Stimulated activated CD4-positive, alpha-beta T cell treated with anti-CD3 and anti-CD28 coated beads, Interleukin-1b, Interleukin-23, amount 100 ng/mL, for 24 hours (primary cell): ENCODE measurements around the gene FAN1.

Experiments used
- DNase-seq, 4 experiments: peaks; one replicate each; pipeline ENCODE4 v3.0.0-alpha.2; 2020; ENCODE audit warnings: low read depth in 4 of 4, low spot score in 1 of 4

FAN1 gene

GRCh38 chr15:30954674-30955073, 51.0 kb downstream of the FAN1 start:
- no peak for DNase-seq

- DNase-seq: no peak
Measured at GRCh38 chr15:30956216-30957124, 52.8 kb downstream of the FAN1 start.

GRCh38 chr15:30958219-30958618, 54.5 kb downstream of the FAN1 start:
- DNase-seq: no peak

- DNase-seq: no peak
Measured at GRCh38 chr15:30962079-30962478, 58.4 kb downstream of the FAN1 start.

- no peak for DNase-seq
Measured at GRCh38 chr15:30962659-30963058, 58.9 kb downstream of the FAN1 start.

- DNase-seq: no peak
Measured at GRCh38 chr15:30963681-30964080, 60.0 kb downstream of the FAN1 start.

- no peak for DNase-seq
Measured at GRCh38 chr15:30969724-30970123, 66.0 kb downstream of the FAN1 start.

- DNase-seq: no peak
Measured at GRCh38 chr15:30973379-30973778, 69.7 kb downstream of the FAN1 start.

GRCh38 chr15:30974112-30974511, 70.4 kb downstream of the FAN1 start:
- DNase-seq: no peak

GRCh38 chr15:30978328-30978727, 74.6 kb downstream of the FAN1 start:
- no peak for DNase-seq

- DNase-seq: no peak
Measured at GRCh38 chr15:30979457-30979856, 75.7 kb downstream of the FAN1 start.

- no peak for DNase-seq
Measured at GRCh38 chr15:30984118-30984517, 80.4 kb downstream of the FAN1 start.

- no peak for DNase-seq
Measured at GRCh38 chr15:30984542-30984941, 80.8 kb downstream of the FAN1 start.

GRCh38 chr15:30985081-30985531, 81.4 kb downstream of the FAN1 start:
- DNase-seq: no peak

GRCh38 chr15:30990036-30990435, 86.3 kb downstream of the FAN1 start:
- DNase-seq: no peak

- DNase-seq: peak in 1 of 4 experiments; percentile 6
Measured at GRCh38 chr15:30990446-30991254, 86.9 kb downstream of the FAN1 start.

- peak; percentile 30 to 64 (median 46) for DNase-seq
Measured at GRCh38 chr15:30991255-30992235, 87.8 kb downstream of the FAN1 start, which contains the start of gene MTMR10. Gene MTMR10, minus strand, starts transcription at chr15:30991628. Its CDS starts 122 bp downstream, at chr15:30991506.

- no peak for DNase-seq
Measured at GRCh38 chr15:30992249-30992864, 88.6 kb downstream of the FAN1 start.
